B cell (primary cell): ENCODE data around the gene NPW.

Experiments
- CTCF ChIP-seq: fragments of 200-600 bp; IDR thresholded peaks from one replicate; pipeline ENCODE4 v1.8.0; 2022; ENCODE audit warnings: antibody characterized with exemption, mild to moderate bottlenecking
- EZH2 ChIP-seq: IDR thresholded peaks from 2 replicates; pipeline ENCODE4 v1.6.1; 2012; ENCODE audit warnings: borderline replicate concordance, low read depth, mild to moderate bottlenecking, moderate library complexity, low read length; ENCODE audit not compliant: insufficient read depth, poor library complexity, severe bottlenecking

- no peak for TF ChIP-seq CTCF
- no peak for TF ChIP-seq EZH2
Measured at GRCh38 chr16:1999866-2000514, 19.6 kb upstream of the NPW start.
